ENCODE data around the gene SLC6A18.

SLC6A18 gene

GRCh38 chr5:1193591-1193985, 31.6 kb upstream of the SLC6A18 start:
- DNase-seq (ENCODE audit: insufficient read length, low spot score) = no peak
- TF ChIP-seq, protein P1, sequence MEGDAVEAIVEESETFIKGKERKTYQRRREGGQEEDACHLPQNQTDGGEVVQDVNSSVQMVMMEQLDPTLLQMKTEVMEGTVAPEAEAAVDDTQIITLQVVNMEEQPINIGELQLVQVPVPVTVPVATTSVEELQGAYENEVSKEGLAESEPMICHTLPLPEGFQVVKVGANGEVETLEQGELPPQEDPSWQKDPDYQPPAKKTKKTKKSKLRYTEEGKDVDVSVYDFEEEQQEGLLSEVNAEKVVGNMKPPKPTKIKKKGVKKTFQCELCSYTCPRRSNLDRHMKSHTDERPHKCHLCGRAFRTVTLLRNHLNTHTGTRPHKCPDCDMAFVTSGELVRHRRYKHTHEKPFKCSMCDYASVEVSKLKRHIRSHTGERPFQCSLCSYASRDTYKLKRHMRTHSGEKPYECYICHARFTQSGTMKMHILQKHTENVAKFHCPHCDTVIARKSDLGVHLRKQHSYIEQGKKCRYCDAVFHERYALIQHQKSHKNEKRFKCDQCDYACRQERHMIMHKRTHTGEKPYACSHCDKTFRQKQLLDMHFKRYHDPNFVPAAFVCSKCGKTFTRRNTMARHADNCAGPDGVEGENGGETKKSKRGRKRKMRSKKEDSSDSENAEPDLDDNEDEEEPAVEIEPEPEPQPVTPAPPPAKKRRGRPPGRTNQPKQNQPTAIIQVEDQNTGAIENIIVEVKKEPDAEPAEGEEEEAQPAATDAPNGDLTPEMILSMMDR (IDR thresholded peaks at IDR 0.05; ENCODE audit: insufficient read depth, missing control alignments) = no peak
- FAIRE-seq = no peak

GRCh38 chr5:1194378-1194777, 30.8 kb upstream of the SLC6A18 start:
- FAIRE-seq (no peak), DNase-seq (ENCODE audit: insufficient read length, low spot score) (no peak)
- TF ChIP-seq, protein P1 (IDR thresholded peaks at IDR 0.05; ENCODE audit: insufficient read depth, missing control alignments) = no peak

DNA sequence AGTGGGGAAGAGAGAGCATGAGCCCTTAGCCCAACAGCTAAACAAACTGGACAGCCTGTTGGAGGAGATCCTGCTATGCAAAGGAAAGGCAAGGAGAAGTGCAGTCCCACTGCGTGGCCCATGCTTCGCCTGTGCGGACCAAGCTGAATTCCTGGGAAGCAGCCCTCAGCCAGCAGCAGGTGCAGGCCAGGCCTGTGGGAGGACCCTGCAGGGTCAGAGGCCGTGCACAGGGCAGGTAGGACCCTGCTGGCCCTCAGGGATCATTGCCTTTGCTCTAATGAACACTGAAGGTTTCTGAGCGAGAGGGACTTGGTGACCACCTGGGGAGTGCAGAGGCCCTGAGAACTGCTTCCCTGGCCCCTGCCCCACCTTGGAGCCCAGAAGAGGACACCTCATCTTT, 29.7 kb upstream of the SLC6A18 start:
- TF ChIP-seq, protein P1 (IDR thresholded peaks at IDR 0.05; ENCODE audit: insufficient read depth, missing control alignments) = no peak
- no peak for FAIRE-seq
- no peak for DNase-seq (ENCODE audit: insufficient read length, low spot score)

GRCh38 chr5:1195916-1196315, 29.3 kb upstream of the SLC6A18 start:
- FAIRE-seq = no peak
- TF ChIP-seq, protein P1 (IDR thresholded peaks at IDR 0.05; ENCODE audit: insufficient read depth, missing control alignments) = no peak
- DNase-seq (ENCODE audit: insufficient read length, low spot score) = no peak

DNA sequence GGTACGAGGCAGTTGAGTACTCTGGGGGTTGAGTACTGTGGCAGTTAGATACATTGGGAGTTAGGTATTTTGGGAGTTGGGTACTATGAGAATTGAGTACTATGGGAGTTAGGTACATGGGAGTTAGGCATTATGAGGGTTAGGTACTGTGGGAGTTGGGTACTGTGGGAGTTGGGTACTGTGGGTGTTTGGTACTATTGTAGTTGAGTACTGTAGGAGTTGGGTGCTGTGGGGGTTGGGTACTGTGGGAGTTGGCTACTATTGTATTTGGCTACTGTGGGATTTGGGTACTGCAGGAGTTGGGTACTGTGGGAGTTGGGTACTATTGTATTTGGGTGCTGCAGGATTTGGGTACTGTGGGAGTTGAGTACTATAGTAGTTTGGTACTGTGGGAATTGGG, 28.6 kb upstream of the SLC6A18 start:
- TF ChIP-seq, protein P1 (IDR thresholded peaks at IDR 0.05; ENCODE audit: insufficient read depth, missing control alignments) = no peak
- no peak for FAIRE-seq

GRCh38 chr5:1197876-1198666, 27.1 kb upstream of the SLC6A18 start:
- no peak for FAIRE-seq
- no peak for DNase-seq (ENCODE audit: insufficient read length, low spot score)

More for the DNA sequence above, 28.6 kb upstream of the SLC6A18 start:
- no peak for DNase-seq (ENCODE audit: insufficient read length, low spot score)

GRCh38 chr5:1199340-1199648, 25.9 kb upstream of the SLC6A18 start:
- no peak for DNase-seq (ENCODE audit: insufficient read length, low spot score)
- TF ChIP-seq, protein P1 (IDR thresholded peaks at IDR 0.05; ENCODE audit: insufficient read depth, missing control alignments) = no peak
- FAIRE-seq = no peak

More at GRCh38 chr5:1197876-1198666, 27.1 kb upstream of the SLC6A18 start:
- TF ChIP-seq, protein P1 (IDR thresholded peaks at IDR 0.05; ENCODE audit: insufficient read depth, missing control alignments) = no peak
